K562 (cell line): ENCODE measurements around the gene CCDC167. TPM values are rescaled to one million over a fixed set of nuclear protein-coding genes. Genes with fewer than 3 reads are reported as not detected.

Source experiments
- ARHGAP35 ChIP-seq: fragments of 450-650 bp; IDR thresholded peaks from 2 replicates; pipeline ENCODE4 v1.6.1; 2018; ENCODE audit not compliant: partially characterized antibody
- ARID2 ChIP-seq: fragments of 450-650 bp; IDR thresholded peaks from 2 replicates; pipeline ENCODE4 v1.6.1; 2017; ENCODE audit warnings: antibody characterized with exemption, mild to moderate bottlenecking
- CHD4 ChIP-seq: fragments of 200-600 bp; sonication (generic); IDR thresholded peaks from 3 replicates; pipeline ENCODE4 v1.6.1; 2012; ENCODE audit warnings: low read depth, mild to moderate bottlenecking, mixed read lengths, low read length, inconsistent platforms; ENCODE audit not compliant: insufficient read depth, insufficient replicate concordance, poor library complexity, severe bottlenecking
- EWSR1 ChIP-seq: fragments of 450-650 bp; IDR thresholded peaks from 2 replicates; pipeline ENCODE4 v1.6.1; 2018; ENCODE audit warnings: borderline replicate concordance, mild to moderate bottlenecking, low read depth, moderate library complexity; ENCODE audit not compliant: partially characterized antibody
- EZH2 ChIP-seq: IDR thresholded peaks from 2 replicates; pipeline ENCODE4 v1.6.1; 2012; ENCODE audit warnings: low read depth, mild to moderate bottlenecking, inconsistent platforms, low read length, borderline replicate concordance
- HMG20A ChIP-seq: fragments of 450-650 bp; formaldehyde crosslinking; conservative IDR thresholded peaks from 2 replicates; pipeline ENCODE4 v1.4.0; 2020; ENCODE audit warnings: mild to moderate bottlenecking, mixed read lengths
- HMGXB4 ChIP-seq: sonication (generic); formaldehyde crosslinking; IDR thresholded peaks from 2 replicates; pipeline ENCODE4 v1.8.1; 2023; ENCODE audit warnings: mild to moderate bottlenecking, missing genetic modification reagents
- SIN3A ChIP-seq, 2 experiments: fragments of 150-350 bp in 1 of 2; IDR thresholded peaks; 2 replicates each; pipeline ENCODE4 v1.6.1; 2011 to 2016; ENCODE audit warnings: borderline replicate concordance in 2 of 2, low read depth in 2 of 2, low read length in 2 of 2, mild to moderate bottlenecking in 2 of 2, moderate library complexity in 2 of 2; ENCODE audit not compliant: control insufficient read depth in 1 of 2
- TFAM ChIP-seq: fragments of 250-450 bp; sonication (Bioruptor Pico); conservative IDR thresholded peaks from 2 replicates; pipeline ENCODE4 v1.5.0; 2021; ENCODE audit warnings: mild to moderate bottlenecking, moderate library complexity
- THRB ChIP-seq: fragments of 450-650 bp; formaldehyde crosslinking; conservative IDR thresholded peaks from 2 replicates; pipeline ENCODE4 v1.4.0; 2022; ENCODE audit warnings: mild to moderate bottlenecking, missing genetic modification characterization
- ZNF124 ChIP-seq: sonication (generic); formaldehyde crosslinking; IDR thresholded peaks from 2 replicates; pipeline ENCODE4 v1.8.1; 2022; ENCODE audit warnings: missing genetic modification reagents
- ZNF444 ChIP-seq: fragments of 250-450 bp; sonication (Bioruptor Pico); IDR thresholded peaks from 2 replicates; pipeline ENCODE4 v1.4.0; 2020; ENCODE audit warnings: mild to moderate bottlenecking, moderate library complexity
- polyA plus RNA-seq, 8 experiments: library from polyadenylated mRNA; depleted of rRNA in 4 of 8; stranded (reverse) in 5 of 8; unstranded in 3 of 8; fragments of >200 nt; fragmentation: Nextera tagmentation in 2 of 8; fragmentation: Illumina TruSeq in 1 of 8; extraction: Ambion mirVana in 2 of 8; extraction: Trizol in 1 of 8; gene quantifications; 2 replicates each; pipeline versions ENCODE4 v1.2.1 to v1.2.3, GENCODE V29; 2011 to 2014; ENCODE audit warnings: inconsistent platforms in 1 of 8, missing spikeins in 1 of 8
- total RNA-seq, 7 experiments: library from RNA; depleted of rRNA in 6 of 7; stranded (reverse); fragments of >200 nt in 6 of 7; fragmentation: Illumina TruSeq in 2 of 7; extraction: Trizol in 2 of 7; gene quantifications; 2 replicates each; pipeline versions ENCODE4 v1.2.1 to v1.2.3, GENCODE V29; 2011 to 2021; ENCODE audit warnings: low replicate concordance in 1 of 7
- TF ChIP-seq, protein P1 (sequence below): fragments of 250-450 bp; sonication (Bioruptor Pico); IDR thresholded peaks from 2 replicates; pipeline ENCODE4 v1.4.0; 2020; ENCODE audit warnings: mild to moderate bottlenecking, moderate library complexity, borderline replicate concordance
- TF ChIP-seq, protein P2 (sequence below): IDR thresholded peaks from 3 replicates; pipeline ENCODE4 v1.6.1; 2011; ENCODE audit warnings: borderline replicate concordance, mild to moderate bottlenecking; ENCODE audit not compliant: insufficient read length, insufficient read depth
- TF ChIP-seq, protein P3 (sequence below): fragments of 450-650 bp; IDR thresholded peaks from 2 replicates; pipeline ENCODE4 v1.7.1; 2018; ENCODE audit warnings: mild to moderate bottlenecking, low read depth; ENCODE audit not compliant: partially characterized antibody

CCDC167 gene
- total and polyA plus RNA-seq, 9 of the 15 experiments (the other 6 are each of a cell fraction or from before 2014, with no cell fraction given): 26.0 to 114 (median 45.2) TPM

- TF ChIP-seq TFAM (CRISPR knock-in tag) (no peak), HMG20A (CRISPR knock-in tag) (no peak), THRB (CRISPR knock-in tag) (no peak), ARHGAP35 (no peak), ZNF124 (no peak), SIN3A (IDR thresholded peaks at IDR 0.05; ENCODE audit: borderline replicate concordance in 2 of 2, control insufficient read depth in 1 of 2, low read depth in 2 of 2, low read length in 2 of 2) (0 out of 4 replicates have a peak, but pooled peaks of 1 of the 2 experiments have one; percentile 64), ZNF444 (CRISPR knock-in tag) (no peak), CHD4 (no peak), HMGXB4 (CRISPR knock-in tag) (no peak), EZH2 (no peak), EWSR1 (no peak), ARID2 (no peak)
- TF ChIP-seq, protein P1, sequence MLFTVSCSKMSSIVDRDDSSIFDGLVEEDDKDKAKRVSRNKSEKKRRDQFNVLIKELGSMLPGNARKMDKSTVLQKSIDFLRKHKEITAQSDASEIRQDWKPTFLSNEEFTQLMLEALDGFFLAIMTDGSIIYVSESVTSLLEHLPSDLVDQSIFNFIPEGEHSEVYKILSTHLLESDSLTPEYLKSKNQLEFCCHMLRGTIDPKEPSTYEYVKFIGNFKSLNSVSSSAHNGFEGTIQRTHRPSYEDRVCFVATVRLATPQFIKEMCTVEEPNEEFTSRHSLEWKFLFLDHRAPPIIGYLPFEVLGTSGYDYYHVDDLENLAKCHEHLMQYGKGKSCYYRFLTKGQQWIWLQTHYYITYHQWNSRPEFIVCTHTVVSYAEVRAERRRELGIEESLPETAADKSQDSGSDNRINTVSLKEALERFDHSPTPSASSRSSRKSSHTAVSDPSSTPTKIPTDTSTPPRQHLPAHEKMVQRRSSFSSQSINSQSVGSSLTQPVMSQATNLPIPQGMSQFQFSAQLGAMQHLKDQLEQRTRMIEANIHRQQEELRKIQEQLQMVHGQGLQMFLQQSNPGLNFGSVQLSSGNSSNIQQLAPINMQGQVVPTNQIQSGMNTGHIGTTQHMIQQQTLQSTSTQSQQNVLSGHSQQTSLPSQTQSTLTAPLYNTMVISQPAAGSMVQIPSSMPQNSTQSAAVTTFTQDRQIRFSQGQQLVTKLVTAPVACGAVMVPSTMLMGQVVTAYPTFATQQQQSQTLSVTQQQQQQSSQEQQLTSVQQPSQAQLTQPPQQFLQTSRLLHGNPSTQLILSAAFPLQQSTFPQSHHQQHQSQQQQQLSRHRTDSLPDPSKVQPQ (CRISPR knock-in tag): no peak
- TF ChIP-seq, protein P2, sequence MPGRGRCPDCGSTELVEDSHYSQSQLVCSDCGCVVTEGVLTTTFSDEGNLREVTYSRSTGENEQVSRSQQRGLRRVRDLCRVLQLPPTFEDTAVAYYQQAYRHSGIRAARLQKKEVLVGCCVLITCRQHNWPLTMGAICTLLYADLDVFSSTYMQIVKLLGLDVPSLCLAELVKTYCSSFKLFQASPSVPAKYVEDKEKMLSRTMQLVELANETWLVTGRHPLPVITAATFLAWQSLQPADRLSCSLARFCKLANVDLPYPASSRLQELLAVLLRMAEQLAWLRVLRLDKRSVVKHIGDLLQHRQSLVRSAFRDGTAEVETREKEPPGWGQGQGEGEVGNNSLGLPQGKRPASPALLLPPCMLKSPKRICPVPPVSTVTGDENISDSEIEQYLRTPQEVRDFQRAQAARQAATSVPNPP: no peak
- TF ChIP-seq, protein P3, sequence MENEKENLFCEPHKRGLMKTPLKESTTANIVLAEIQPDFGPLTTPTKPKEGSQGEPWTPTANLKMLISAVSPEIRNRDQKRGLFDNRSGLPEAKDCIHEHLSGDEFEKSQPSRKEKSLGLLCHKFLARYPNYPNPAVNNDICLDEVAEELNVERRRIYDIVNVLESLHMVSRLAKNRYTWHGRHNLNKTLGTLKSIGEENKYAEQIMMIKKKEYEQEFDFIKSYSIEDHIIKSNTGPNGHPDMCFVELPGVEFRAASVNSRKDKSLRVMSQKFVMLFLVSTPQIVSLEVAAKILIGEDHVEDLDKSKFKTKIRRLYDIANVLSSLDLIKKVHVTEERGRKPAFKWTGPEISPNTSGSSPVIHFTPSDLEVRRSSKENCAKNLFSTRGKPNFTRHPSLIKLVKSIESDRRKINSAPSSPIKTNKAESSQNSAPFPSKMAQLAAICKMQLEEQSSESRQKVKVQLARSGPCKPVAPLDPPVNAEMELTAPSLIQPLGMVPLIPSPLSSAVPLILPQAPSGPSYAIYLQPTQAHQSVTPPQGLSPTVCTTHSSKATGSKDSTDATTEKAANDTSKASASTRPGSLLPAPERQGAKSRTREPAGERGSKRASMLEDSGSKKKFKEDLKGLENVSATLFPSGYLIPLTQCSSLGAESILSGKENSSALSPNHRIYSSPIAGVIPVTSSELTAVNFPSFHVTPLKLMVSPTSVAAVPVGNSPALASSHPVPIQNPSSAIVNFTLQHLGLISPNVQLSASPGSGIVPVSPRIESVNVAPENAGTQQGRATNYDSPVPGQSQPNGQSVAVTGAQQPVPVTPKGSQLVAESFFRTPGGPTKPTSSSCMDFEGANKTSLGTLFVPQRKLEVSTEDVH: peak; percentile 95
Measured at GRCh38 chr6:37499433-37500293, at the start of gene CCDC167 (continued).
